ENCODE results near the gene INTS1. TPM values are rescaled to one million over a fixed set of nuclear protein-coding genes. Genes with fewer than 3 reads are reported as not detected.

The INTS1 gene
- total RNA-seq, 4 donors from 2014 or later, result 45.9 to 70.6 (median 60.3) TPM

DNA sequence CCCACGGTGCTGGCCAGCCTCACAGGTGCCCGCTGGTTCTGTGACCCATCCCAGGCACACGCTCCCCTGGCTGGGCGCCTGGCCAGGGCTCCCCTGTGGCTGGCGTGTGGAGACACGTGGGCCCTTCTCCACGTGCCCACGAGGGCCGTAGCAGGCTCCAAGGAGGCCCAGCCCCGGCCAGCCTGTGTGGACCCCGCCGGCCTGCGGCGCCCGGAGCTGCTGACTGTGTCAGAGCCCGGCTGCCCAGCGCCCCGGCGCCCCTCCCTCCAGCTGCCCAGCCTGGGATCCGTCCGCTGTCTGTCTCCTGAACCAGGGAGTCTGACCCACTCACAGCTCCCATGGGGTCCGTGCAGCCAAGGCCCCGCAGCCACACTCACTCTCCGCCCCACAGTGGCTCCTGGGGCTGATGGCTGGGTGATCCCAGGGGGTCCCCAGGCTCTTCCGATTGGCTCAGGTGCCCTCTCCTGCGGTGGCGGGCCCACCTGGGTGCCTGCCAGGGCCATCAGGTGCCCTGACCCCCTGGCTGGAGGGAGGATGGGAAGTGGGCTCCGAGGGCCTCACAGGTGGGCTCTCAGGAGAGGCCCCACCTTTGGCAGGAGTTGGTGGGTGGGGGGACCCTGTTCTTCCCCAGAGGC is 42.2 kb upstream of the INTS1 start:
- TF ChIP-seq, protein P1, sequence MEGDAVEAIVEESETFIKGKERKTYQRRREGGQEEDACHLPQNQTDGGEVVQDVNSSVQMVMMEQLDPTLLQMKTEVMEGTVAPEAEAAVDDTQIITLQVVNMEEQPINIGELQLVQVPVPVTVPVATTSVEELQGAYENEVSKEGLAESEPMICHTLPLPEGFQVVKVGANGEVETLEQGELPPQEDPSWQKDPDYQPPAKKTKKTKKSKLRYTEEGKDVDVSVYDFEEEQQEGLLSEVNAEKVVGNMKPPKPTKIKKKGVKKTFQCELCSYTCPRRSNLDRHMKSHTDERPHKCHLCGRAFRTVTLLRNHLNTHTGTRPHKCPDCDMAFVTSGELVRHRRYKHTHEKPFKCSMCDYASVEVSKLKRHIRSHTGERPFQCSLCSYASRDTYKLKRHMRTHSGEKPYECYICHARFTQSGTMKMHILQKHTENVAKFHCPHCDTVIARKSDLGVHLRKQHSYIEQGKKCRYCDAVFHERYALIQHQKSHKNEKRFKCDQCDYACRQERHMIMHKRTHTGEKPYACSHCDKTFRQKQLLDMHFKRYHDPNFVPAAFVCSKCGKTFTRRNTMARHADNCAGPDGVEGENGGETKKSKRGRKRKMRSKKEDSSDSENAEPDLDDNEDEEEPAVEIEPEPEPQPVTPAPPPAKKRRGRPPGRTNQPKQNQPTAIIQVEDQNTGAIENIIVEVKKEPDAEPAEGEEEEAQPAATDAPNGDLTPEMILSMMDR (IDR thresholded peaks at IDR 0.05), result no peak
- no peak for TF ChIP-seq POLR2A (IDR thresholded peaks at IDR 0.05)
- DNase-seq (ENCODE audit: low spot score in 2 of 2), result no peak
- intact Hi-C loops (cut with DNase I; ENCODE audit: low total_unique reads), result no loop called here
- WGBS, 2 donors, result 75 to 77% methylated on average over 11 to 25 of the region's 28 CpGs
- no peak overlapping the region for H3K4me3 ChIP-seq (ENCODE audit: low read depth, poor library complexity, severe bottlenecking)

DNA sequence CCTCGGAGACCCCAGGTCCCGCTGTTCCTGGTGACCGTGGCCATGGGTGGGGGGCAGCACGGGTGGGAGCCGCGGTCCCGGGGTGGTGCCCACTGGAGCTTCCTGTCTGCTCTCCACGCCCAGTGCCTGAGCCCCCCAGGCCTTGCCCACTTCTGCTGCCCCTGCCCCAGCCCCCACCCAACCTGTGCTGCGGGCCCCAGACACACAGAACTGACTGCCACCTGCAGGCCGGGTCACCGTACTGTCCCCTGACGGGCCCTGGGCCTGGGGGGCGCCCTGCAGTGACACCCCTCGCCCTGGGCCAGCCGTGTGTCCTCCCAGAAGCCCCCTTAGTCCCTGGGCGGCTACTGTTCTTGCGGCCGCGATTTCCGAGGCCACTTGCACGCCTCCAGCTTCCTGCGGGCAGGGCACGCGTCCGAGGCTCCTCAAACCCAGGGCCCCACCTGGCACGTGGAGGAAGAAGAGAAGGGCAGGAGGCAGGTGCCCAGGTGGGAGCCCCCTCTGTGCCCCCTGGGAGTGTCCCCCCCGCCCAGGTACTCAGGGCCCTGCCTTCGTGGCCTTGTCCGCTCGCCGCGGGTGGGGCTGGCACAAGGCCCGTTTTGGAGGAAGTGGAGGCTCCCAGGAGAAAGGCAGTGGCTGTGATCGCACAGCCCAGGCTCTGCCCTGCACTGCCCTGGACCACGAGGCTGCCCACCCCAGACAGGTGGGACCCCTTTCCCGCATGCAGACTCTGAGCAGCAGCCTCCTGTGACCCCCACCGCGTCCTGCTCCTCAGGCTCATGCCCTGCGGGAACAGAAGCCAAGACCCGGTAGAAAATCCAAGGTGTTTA is 41.4 kb upstream of the INTS1 start:
- intact Hi-C loops (cut with DNase I; ENCODE audit: low total_unique reads), result no loop called here
- no peak for DNase-seq (ENCODE audit: low spot score in 2 of 2)
- H3K4me3 ChIP-seq (ENCODE audit: low read depth, poor library complexity, severe bottlenecking), result no peak overlapping the region
- TF ChIP-seq, protein P1 (IDR thresholded peaks at IDR 0.05), result no peak
- no peak for TF ChIP-seq POLR2A (IDR thresholded peaks at IDR 0.05)
- WGBS, 2 donors, result 69 to 71% methylated on average over 37 to 38 of the region's 40 CpGs

DNA sequence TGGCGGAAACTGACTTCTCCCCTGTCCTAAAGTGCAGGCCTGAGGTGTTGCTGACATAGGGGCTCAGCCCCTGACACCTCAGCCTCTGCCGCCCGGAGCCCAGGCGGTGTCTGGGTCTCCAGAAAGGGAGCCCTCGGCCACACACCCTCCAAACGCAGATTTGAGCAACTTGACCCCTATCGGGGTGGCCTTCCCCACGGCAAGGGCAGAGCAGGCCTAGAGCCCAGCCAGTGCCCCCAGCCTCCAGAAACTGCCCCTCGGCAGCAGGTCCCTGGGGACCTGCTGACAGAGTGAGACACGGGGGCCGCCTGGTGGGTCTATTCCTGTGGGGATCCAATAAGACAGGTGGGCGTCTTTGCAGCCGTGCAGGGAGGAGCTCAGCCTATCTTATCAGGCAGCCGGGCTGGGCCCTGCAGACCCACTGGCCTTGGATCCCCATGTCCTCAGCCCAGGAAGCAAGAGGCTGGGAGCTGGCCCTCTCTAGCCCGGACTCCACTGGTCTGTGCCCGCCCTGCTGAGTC is 40.8 kb upstream of the INTS1 start:
- intact Hi-C loops (cut with DNase I; ENCODE audit: low total_unique reads), result no loop called here
- TF ChIP-seq, protein P1 (IDR thresholded peaks at IDR 0.05), result no peak
- no peak for TF ChIP-seq POLR2A (IDR thresholded peaks at IDR 0.05)
- 81 to 86% methylated on average over 15 of the region's 16 CpGs for WGBS, 2 donors

DNA sequence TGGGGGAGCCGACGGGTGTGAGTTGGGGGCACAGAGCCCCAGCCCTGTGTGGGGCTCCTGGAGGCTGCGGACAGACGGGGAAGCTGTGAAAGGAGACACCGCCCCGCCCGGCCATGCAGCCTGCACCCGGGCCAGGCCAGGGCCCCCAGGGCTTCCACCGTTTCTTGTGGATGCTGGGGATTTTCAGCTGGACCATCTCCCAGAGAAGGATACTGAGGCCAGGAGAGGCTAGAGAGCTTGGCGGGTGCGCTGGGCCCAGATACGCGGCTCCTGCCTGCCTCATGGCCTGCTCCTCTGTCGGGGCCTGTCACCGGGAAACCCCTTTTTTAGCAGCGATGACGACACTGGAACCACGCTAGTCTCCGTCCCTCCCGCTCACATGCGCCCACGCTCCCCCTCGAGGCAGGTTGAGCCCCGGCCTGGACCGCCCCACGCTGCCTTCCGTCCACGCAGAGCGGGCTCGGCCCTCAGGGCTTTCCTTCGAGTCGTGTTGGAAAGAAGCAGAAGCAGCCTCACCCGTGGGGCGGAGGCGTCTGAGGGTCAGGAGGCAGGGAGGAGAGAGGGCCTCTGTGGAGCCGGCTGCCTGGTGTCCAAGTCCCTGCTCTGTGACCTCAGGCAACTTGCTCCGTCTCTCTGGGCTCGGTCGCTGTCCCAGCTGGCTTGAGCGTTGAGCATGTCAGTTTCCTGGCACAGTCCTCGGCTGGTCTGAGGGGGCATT is 40.1 kb upstream of the INTS1 start:
- WGBS, 2 donors, result 49 to 55% methylated on average over 36 to 39 of the region's 41 CpGs
- DNase-seq (ENCODE audit: low spot score in 2 of 2), result no peak
- intact Hi-C loops (cut with DNase I; ENCODE audit: low total_unique reads), result no loop called here
- no peak for TF ChIP-seq POLR2A (IDR thresholded peaks at IDR 0.05)
- TF ChIP-seq, protein P1 (IDR thresholded peaks at IDR 0.05), result no peak
- no peak overlapping the region for H3K4me3 ChIP-seq (ENCODE audit: low read depth, poor library complexity, severe bottlenecking)

More for the DNA sequence above, 40.8 kb upstream of the INTS1 start:
- no peak overlapping the region for H3K4me3 ChIP-seq (ENCODE audit: low read depth, poor library complexity, severe bottlenecking)
- no peak for DNase-seq (ENCODE audit: low spot score in 2 of 2)

DNA sequence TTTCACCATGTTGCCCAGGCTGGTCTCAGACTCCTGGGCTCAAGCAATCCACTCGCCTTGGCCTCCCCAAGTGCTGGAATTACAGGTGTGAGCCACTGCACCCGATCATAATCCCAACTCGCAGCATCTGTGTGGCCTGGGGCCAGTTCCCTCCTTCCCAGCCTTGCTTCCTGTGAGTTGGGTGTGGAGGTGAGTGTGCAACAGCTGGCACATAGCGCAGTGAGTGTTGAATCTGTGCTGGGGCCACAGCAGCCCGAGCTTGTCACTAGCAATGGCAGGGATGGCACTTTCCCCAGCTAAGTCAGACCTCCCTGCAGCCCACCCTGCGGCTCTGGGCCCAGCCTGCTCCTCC is 39.6 kb upstream of the INTS1 start:
- no peak for TF ChIP-seq POLR2A (IDR thresholded peaks at IDR 0.05)
- TF ChIP-seq, protein P1 (IDR thresholded peaks at IDR 0.05), result no peak
- 69 to 74% methylated on average over 5 to 6 of the region's 6 CpGs for WGBS, 2 donors
- DNase-seq (ENCODE audit: low spot score in 2 of 2), result no peak

More for the DNA sequence above, 39.6 kb upstream of the INTS1 start:
- intact Hi-C loops (cut with DNase I; ENCODE audit: low total_unique reads), result no loop called here
- no peak overlapping the region for H3K4me3 ChIP-seq (ENCODE audit: low read depth, poor library complexity, severe bottlenecking)
